GM19438 (cell line): ENCODE measurements around the gene DAPK2.

Experiments used
- ATAC-seq: cut with Tn5 transposase; IDR thresholded peaks from one replicate; pipeline ENCODE4 v1.9.1; 2021; ENCODE audit warnings: low read depth; ENCODE audit not compliant: unreplicated experiment

Gene DAPK2

GRCh38 chr15:64026591-64026990 is 19.7 kb downstream of the DAPK2 start:
- no peak for ATAC-seq

- ATAC-seq: no peak
These were observed 21.9 kb downstream of the DAPK2 start for GRCh38 chr15:64024172-64025050.

- ATAC-seq: no peak
These were observed 23.1 kb downstream of the DAPK2 start for GRCh38 chr15:64023220-64023619.

- no peak for ATAC-seq
These were observed 23.7 kb downstream of the DAPK2 start for GRCh38 chr15:64022571-64022970.

GRCh38 chr15:64019764-64020163 is 26.5 kb downstream of the DAPK2 start:
- ATAC-seq: no peak

GRCh38 chr15:64017591-64018163 is 28.6 kb downstream of the DAPK2 start:
- no peak for ATAC-seq

DNA sequence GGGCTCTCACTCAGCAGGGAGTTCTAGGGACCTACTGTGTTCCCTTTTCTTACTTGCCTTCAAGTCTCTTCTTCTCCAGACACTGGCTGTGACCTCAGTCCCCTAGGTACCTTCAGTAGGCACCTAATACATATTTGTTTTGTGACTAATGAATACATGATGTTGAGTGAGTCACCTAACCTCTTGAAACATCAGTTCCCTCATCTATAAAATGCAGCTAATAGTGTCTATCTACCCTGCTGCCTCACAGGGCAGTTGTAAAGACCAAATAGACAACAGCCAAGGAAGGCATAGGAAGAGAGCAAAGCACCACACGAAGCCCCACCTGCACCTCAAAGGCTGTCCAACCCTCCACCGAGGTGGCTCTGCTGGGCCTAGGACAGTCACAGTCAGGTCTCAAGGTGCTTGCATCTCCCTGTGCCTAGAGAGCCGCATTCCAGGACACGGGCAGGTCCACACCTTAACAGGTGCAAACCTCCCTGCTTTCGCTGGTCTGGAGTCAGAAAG is 29.1 kb downstream of the DAPK2 start:
- no peak for ATAC-seq

GRCh38 chr15:64016257-64016656 is 30.0 kb downstream of the DAPK2 start:
- ATAC-seq: no peak

DNA sequence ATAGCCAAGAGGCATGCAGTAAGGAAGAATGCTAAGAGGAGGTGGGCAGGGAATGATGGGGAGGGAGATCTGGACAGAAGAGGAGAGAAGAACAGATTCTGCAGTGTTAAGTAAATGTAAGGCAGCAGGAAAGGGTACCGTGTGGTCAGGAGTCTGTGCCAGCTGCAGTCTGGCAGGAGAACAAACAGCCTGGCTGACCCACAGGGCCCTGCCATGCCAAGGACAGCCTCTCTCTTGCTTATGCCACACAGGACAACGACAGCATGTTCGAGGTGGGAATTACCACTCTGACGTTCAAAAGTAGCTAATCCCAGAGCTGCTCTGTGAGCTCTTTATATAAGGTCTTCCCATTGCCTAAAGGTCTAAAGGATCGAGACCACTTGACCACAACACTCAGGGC is 31.3 kb downstream of the DAPK2 start:
- no peak for ATAC-seq

- no peak for ATAC-seq
These were observed 32.9 kb downstream of the DAPK2 start for GRCh38 chr15:64013179-64014062.

DNA sequence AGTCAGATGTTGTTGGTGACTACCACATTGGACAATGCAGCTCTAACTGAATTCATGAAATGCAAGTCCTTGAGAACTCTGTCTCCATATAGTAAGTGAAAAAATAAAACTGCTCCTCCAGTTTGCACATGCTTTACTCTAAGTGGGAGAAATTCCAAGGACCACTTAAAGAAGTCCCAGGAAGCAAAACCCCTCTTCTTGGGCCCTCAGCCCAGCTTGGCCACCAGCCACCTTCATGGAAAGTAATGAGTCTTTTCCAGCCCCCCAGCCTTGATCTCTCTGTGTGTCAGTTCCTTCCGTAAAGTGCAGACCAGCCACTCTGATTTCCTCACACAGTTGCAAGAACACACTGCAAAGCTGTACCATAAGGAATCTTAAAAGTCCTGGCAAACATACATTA is 34.5 kb downstream of the DAPK2 start:
- no peak for ATAC-seq

GRCh38 chr15:64010719-64011118 is 35.6 kb downstream of the DAPK2 start:
- peak; percentile 85 for ATAC-seq

DNA sequence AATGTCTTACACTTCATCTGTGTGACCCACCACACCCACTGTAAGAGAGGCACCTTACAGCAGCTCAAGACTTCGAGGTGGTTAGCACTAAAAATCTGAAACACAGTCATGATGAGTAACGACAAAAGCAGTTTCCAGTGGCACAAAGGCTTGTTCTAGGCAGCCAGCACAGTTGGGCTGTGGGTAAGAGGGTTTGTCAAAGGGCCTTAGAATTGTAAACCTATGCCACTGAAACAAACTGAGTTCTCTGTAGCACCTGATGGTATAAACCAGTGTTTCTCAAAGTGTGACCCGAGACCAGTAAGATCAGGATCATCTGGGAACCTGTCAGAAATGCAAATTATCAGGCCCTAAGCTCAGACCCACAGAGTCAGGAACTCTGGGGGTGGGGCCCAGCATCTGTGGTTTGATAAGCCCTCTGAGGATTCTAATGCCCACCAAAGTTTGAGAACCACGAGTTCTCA is 36.5 kb downstream of the DAPK2 start:
- ATAC-seq: no peak

- ATAC-seq: no peak
These were observed 37.0 kb downstream of the DAPK2 start for GRCh38 chr15:64009241-64009640.

- ATAC-seq: no peak
These were observed 38.1 kb downstream of the DAPK2 start for GRCh38 chr15:64008177-64008576.

- no peak for ATAC-seq
These were observed 39.6 kb downstream of the DAPK2 start for GRCh38 chr15:64006642-64007041.

GRCh38 chr15:64004587-64004986 is 41.7 kb downstream of the DAPK2 start:
- no peak for ATAC-seq

GRCh38 chr15:64004056-64004455 is 42.2 kb downstream of the DAPK2 start:
- no peak for ATAC-seq

DNA sequence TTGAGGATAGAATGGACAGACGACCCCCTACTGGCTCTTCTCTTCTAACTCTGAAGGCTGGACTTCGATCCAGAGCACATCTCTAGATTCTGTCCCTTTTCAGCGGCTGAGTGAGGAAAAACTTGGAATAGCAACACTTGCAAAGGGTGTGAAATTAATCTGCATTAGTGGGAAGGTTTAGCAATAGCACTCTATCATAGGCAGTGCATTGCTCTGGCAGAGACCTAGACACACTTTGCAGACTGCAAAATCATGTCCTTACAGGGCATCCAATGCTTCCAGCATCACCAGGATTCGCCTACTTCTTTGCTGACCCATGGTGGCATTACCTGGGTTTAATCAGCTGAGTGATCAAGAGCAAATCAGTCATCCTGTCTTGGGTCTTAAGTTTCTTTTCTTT is 43.1 kb downstream of the DAPK2 start:
- no peak for ATAC-seq

DNA sequence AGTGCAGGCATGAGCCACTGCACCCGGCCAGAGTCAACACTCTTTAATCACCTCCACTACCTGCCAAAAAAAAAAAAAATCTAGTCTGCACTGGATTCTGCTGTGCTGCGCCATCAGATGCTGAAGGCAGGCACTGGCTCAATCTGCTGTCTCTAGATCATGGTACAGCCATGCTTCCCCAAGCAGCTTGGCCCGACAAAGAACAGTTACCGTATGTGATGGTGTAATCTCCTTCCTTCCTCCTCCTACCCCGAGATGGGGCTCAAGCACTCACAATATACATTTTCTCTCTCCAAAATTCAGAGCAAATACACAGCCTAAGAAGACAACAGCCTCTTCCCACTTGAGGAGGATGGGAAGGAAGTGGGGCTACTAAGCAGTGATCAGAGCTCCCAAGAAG is 45.1 kb downstream of the DAPK2 start:
- ATAC-seq: no peak
